ENCODE measurements around the gene CBFA2T3.

CBFA2T3 gene

DNA sequence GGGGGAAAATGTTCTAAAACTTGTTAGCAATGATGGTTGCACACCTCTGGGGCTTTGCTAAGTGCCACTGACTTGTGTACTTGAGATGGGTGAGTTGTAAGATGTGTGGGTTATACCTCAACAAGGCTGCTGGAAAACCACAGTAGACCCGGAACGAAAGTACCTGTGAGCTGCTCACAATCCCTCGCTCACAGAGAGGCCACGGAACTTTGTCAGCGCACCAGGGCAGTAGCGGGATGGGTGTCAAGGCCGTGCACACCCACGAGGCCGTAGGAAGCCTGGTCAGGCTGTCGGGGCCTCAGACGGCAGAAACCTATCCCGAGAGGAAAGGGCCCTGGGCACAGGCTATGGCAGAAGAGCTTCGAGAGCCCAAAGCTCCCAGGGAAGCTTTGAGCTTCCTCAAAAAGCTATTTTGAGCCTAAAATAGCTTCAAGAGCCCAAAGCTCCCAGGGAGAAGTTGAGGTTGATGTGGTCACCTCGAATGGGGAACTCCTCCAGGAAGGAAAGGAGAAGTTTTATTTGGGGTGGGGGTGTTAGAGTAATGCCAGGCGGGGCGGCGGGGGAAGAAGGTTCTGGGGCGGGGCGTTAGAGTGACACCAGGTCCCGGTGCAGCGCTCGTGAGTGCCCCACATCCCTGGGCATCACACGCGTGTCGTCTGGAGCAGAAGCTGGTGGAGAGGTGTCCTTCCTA lies 19.0 kb downstream of the CBFA2T3 start:
- TF ChIP-seq ZFX (IDR thresholded peaks at IDR 0.05) (no peak), CTCF (conservative IDR thresholded peaks at IDR 0.05) (no peak)

DNA sequence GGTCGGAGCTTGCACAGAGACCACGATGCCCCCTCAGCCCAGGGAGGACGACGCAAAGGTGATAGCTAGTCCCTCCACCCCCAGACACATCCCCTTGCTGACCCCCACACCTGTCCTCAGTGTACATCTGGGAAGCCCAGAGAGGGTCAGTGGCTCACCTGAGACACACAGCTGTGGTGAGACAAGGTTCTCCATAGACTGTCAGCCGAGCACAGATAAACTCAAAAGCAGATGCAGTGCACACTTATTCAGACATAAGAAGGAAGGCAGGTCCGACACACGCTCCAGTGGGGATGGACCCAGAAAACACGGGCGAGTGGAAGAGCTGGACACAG lies 19.6 kb downstream of the CBFA2T3 start:
- TF ChIP-seq ZFX (IDR thresholded peaks at IDR 0.05) (no peak), CTCF (conservative IDR thresholded peaks at IDR 0.05) (no peak)
- no peak overlapping the region for H3K27ac ChIP-seq

More for the DNA sequence above, 19.0 kb downstream of the CBFA2T3 start:
- H3K27ac ChIP-seq: no peak overlapping the region

GRCh38 chr16:88956546-88957432 lies 20.2 kb downstream of the CBFA2T3 start:
- no peak overlapping the region for H3K27ac ChIP-seq
- TF ChIP-seq CTCF (conservative IDR thresholded peaks at IDR 0.05) (no peak), ZFX (IDR thresholded peaks at IDR 0.05) (no peak)

GRCh38 chr16:88955906-88956305 lies 21.1 kb downstream of the CBFA2T3 start:
- TF ChIP-seq ZFX (IDR thresholded peaks at IDR 0.05) (no peak), CTCF (conservative IDR thresholded peaks at IDR 0.05) (no peak)
- no peak overlapping the region for H3K27ac ChIP-seq

GRCh38 chr16:88953003-88953690 lies 23.9 kb downstream of the CBFA2T3 start:
- TF ChIP-seq ZFX (IDR thresholded peaks at IDR 0.05): no peak
- no peak for TF ChIP-seq CTCF (conservative IDR thresholded peaks at IDR 0.05)
- no peak overlapping the region for H3K27ac ChIP-seq

GRCh38 chr16:88951989-88952388 lies 25.0 kb downstream of the CBFA2T3 start:
- H3K27ac ChIP-seq: no peak overlapping the region
- no peak for TF ChIP-seq ZFX (IDR thresholded peaks at IDR 0.05)
- no peak for TF ChIP-seq CTCF (conservative IDR thresholded peaks at IDR 0.05)

GRCh38 chr16:88951501-88951900 lies 25.5 kb downstream of the CBFA2T3 start:
- no peak overlapping the region for H3K27ac ChIP-seq
- no peak for TF ChIP-seq ZFX (IDR thresholded peaks at IDR 0.05)
- no peak for TF ChIP-seq CTCF (conservative IDR thresholded peaks at IDR 0.05)
